Stimulated activated CD4-positive, alpha-beta T cell treated with anti-CD3 and anti-CD28 coated beads, Interleukin-4, amount 100 ng/mL, for 1 hour (primary cell): ENCODE data around the gene MMP24.
A peak's percentile ranks its signal among the peaks of the same experiment; 100 is the strongest.
"Not testable (repeated sequence)": the region's sequence is repeated elsewhere in the genome, so short reads cannot be mapped to it uniquely, and the experiment has no call there.

Source experiments
- DNase-seq: peaks from one replicate; pipeline ENCODE4 v3.0.0-alpha.2; 2020

MMP24 gene

GRCh38 chr20:35226126-35226883 lies at the start of gene MMP24:
Gene MMP24, plus strand, starts transcription at chr20:35226690. Its CDS starts 49 bp downstream, at chr20:35226739.
- no peak for DNase-seq

- DNase-seq, result no peak
Observed at GRCh38 chr20:35179292-35180212, 46.9 kb upstream of the MMP24 start.

- DNase-seq, result no peak
Observed at GRCh38 chr20:35180266-35180665, 46.2 kb upstream of the MMP24 start.

- DNase-seq, result no peak
Observed at GRCh38 chr20:35181731-35182130, 44.8 kb upstream of the MMP24 start.

GRCh38 chr20:35186691-35187289 lies 39.7 kb upstream of the MMP24 start:
- not testable (repeated sequence) for DNase-seq

GRCh38 chr20:35187584-35188190 lies 38.8 kb upstream of the MMP24 start:
- DNase-seq, result no peak

- DNase-seq, result not testable (repeated sequence)
Observed at GRCh38 chr20:35189223-35189622, 37.3 kb upstream of the MMP24 start.

GRCh38 chr20:35190556-35190955 lies 35.9 kb upstream of the MMP24 start:
- DNase-seq, result no peak

GRCh38 chr20:35191419-35192117 lies 34.9 kb upstream of the MMP24 start:
- DNase-seq, result no peak

- DNase-seq, result no peak
Observed at GRCh38 chr20:35192118-35192872, 34.2 kb upstream of the MMP24 start.

GRCh38 chr20:35193031-35193791 lies 33.3 kb upstream of the MMP24 start:
- DNase-seq, result not testable (repeated sequence)

GRCh38 chr20:35196313-35196712 lies 30.2 kb upstream of the MMP24 start:
- no peak for DNase-seq

GRCh38 chr20:35199740-35200139 lies 26.8 kb upstream of the MMP24 start:
- DNase-seq, result no peak

- DNase-seq, result no peak
Observed at GRCh38 chr20:35200267-35200666, 26.2 kb upstream of the MMP24 start.

- DNase-seq, result not testable (repeated sequence)
Observed at GRCh38 chr20:35201467-35201866, 25.0 kb upstream of the MMP24 start.

GRCh38 chr20:35206802-35207201 lies 19.7 kb upstream of the MMP24 start:
- no peak for DNase-seq

GRCh38 chr20:35207950-35208611 lies 18.4 kb upstream of the MMP24 start:
- peak; percentile 73 for DNase-seq

GRCh38 chr20:35215066-35215956 lies 11.2 kb upstream of the MMP24 start:
- no peak for DNase-seq

GRCh38 chr20:35216541-35216940 lies 9.9 kb upstream of the MMP24 start:
- DNase-seq, result no peak
